ENCODE data around the gene HLTF.

DNA sequence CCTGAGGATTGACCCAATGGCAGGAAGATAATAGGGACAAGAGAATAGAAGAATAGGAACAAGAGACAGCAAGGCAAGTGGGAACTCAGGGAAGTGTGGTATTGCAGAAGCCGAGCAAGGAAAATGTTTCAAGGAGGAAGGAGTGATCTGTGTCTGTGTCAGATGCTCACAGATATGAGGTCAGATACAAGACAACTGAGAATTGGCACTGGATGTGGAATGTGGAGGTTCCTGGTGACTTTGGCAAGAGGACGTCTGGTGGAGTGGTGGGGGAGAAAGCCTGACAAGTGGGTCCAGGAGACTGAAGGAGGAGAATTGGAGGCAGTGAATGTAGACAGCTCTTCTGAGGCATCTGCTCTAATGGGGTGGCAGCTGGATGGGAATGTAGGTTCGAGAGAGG lies 70.9 kb downstream of the HLTF start:
- no peak for TF ChIP-seq CTCF (IDR thresholded peaks at IDR 0.05)
- TF ChIP-seq EZH2 (IDR thresholded peaks at IDR 0.05; ENCODE audit: borderline replicate concordance, insufficient read depth, low read depth, low read length, poor library complexity, severe bottlenecking): no peak
